HCT116 (cell line): ENCODE measurements around the gene MAP3K4. TPM values are rescaled to one million over a fixed set of nuclear protein-coding genes. Genes with fewer than 3 reads are reported as not detected.

Experiments
- ATAC-seq: fragments of 200-7000 bp; cut with Tn5 transposase; 2 replicates; pipeline ENCODE4 v1.9.1; 2020; ENCODE audit warnings: mild to moderate bottlenecking, moderate library complexity
- BruUV-seq: library from RNA; stranded (reverse); fragments of 400-500 nt; replicated peaks from 2 replicates; lab custom pipeline; 2021; lab: Mats Ljungman, UMichigan
- CTCF ChIA-PET: fragments of 300-600 bp; sonication (Branson Sonifier 250); formaldehyde crosslinking; loops from one replicate; lab custom pipeline; 2021; ENCODE audit warnings: antibody characterized with exemption; lab: Charles Lee
- POLR2A ChIA-PET: fragments of 300-600, 350-600 bp; sonication (Branson Sonifier 250); formaldehyde crosslinking; loops from one replicate; lab custom pipeline; 2021; ENCODE audit warnings: antibody characterized with exemption; lab: Charles Lee
- RAD21 ChIA-PET, 2 experiments: fragments of 300-600 bp; sonication (Branson Sonifier 250); formaldehyde crosslinking; loops; one replicate each; lab custom pipeline; 2023; ENCODE audit warnings: low total read pairs in 2 of 2; ENCODE audit not compliant: uncharacterized antibody in 2 of 2, unreplicated experiment in 2 of 2, low non-redundant PET in 1 of 2; lab: Charles Lee
- DNase-seq: peaks from one replicate; pipeline ENCODE4 v3.0.0-alpha.2; 2010; ENCODE audit warnings: low read depth, low spot score
- H2AFZ ChIP-seq: fragments of 200-600 bp; shearing (Covaris generic), sonication (generic); 2 replicates; pipeline ENCODE4 v1.6.1; 2017; ENCODE audit warnings: low read depth, mixed run types, mixed read lengths, antibody characterized with exemption, low read length; ENCODE audit not compliant: poor library complexity, severe bottlenecking
- H3K27ac ChIP-seq: 2 replicates; pipeline ENCODE4 v1.5.1; 2012; ENCODE audit warnings: low read depth, low read length
- H3K27me3 ChIP-seq: fragments of 200-600 bp; sonication (generic); 2 replicates; pipeline ENCODE4 v1.6.1; 2016; ENCODE audit warnings: mixed run types, low read length, mixed read lengths; ENCODE audit not compliant: insufficient read depth
- H3K36me3 ChIP-seq, 2 experiments: fragments of 200-500 bp in 1 of 2; fragments of 200-600 bp in 1 of 2; sonication (Bioruptor generic) in 1 of 2; sonication (generic) in 1 of 2; 2 replicates each; pipeline versions ENCODE4 v1.5.1 to v1.6.1; 2014 to 2016; ENCODE audit warnings: low read length in 2 of 2, inconsistent platforms in 1 of 2, mixed read lengths in 1 of 2, mixed run types in 1 of 2; ENCODE audit not compliant: insufficient read depth in 2 of 2, control insufficient read depth in 1 of 2
- H3K4me1 ChIP-seq, 2 experiments: fragments of 200-600 bp in 1 of 2; sonication (generic) in 1 of 2; 2 replicates each; pipeline versions ENCODE4 v1.5.1 to v1.6.1; 2012 to 2017; ENCODE audit warnings: low read length in 2 of 2, inconsistent platforms in 1 of 2, mild to moderate bottlenecking in 1 of 2, mixed read lengths in 1 of 2, mixed run types in 1 of 2, moderate library complexity in 1 of 2; ENCODE audit not compliant: insufficient read depth in 2 of 2, control insufficient read depth in 1 of 2
- H3K4me2 ChIP-seq: fragments of 200-600 bp; sonication (generic); 2 replicates; pipeline ENCODE4 v1.6.1; 2017; ENCODE audit warnings: mixed run types, low read length, mixed read lengths
- H3K4me3 ChIP-seq, 2 experiments: fragments of 200-600 bp in 1 of 2; sonication (generic) in 1 of 2; replicated peaks in 1 of 2; 2 replicates each; pipeline ENCODE4 v1.5.1; 2011 to 2016; ENCODE audit warnings: low read length in 2 of 2, control low read depth in 1 of 2, low read depth in 1 of 2, mild to moderate bottlenecking in 1 of 2, mixed read lengths in 1 of 2, mixed run types in 1 of 2
- H3K79me2 ChIP-seq: fragments of 200-600 bp; sonication (generic); 2 replicates; pipeline ENCODE4 v1.6.1; 2017; ENCODE audit warnings: mild to moderate bottlenecking, mixed run types, low read length, moderate library complexity, mixed read lengths; ENCODE audit not compliant: insufficient read depth
- H3K9ac ChIP-seq: fragments of 200-600 bp; sonication (generic); 2 replicates; pipeline ENCODE4 v1.6.1; 2016; ENCODE audit warnings: low read length, mixed read lengths
- H3K9me2 ChIP-seq: fragments of 200-600 bp; sonication (generic), shearing (Covaris generic); 2 replicates; pipeline ENCODE4 v1.6.1; 2017; ENCODE audit warnings: mixed run types, mild to moderate bottlenecking, moderate library complexity; ENCODE audit not compliant: insufficient read depth
- H3K9me3 ChIP-seq, 2 experiments: fragments of 200-500 bp in 1 of 2; fragments of 200-600 bp in 1 of 2; sonication (Bioruptor generic) in 1 of 2; sonication (generic) in 1 of 2; 2 replicates each; pipeline ENCODE4 v1.6.1; 2014 to 2017; ENCODE audit warnings: low read length in 2 of 2, mixed read lengths in 2 of 2, inconsistent platforms in 1 of 2, low read depth in 1 of 2, mild to moderate bottlenecking in 1 of 2, mixed run types in 1 of 2, moderate library complexity in 1 of 2; ENCODE audit not compliant: control insufficient read depth in 1 of 2, insufficient read depth in 1 of 2
- H4K20me1 ChIP-seq: fragments of 200-600 bp; sonication (generic), shearing (Covaris generic); 2 replicates; pipeline ENCODE4 v1.6.1; 2017; ENCODE audit warnings: mixed run types, mild to moderate bottlenecking, moderate library complexity; ENCODE audit not compliant: insufficient read depth
- CEBPB ChIP-seq: IDR thresholded peaks from 2 replicates; pipeline ENCODE4 v1.6.1; 2012; ENCODE audit warnings: low read depth
- EGR1 ChIP-seq: IDR thresholded peaks from 2 replicates; pipeline ENCODE4 v1.6.1; 2012; ENCODE audit warnings: low read depth
- ELF1 ChIP-seq: IDR thresholded peaks from 2 replicates; pipeline ENCODE4 v1.6.1; 2012; ENCODE audit warnings: low read depth, borderline replicate concordance
- EZH2phosphoT487 ChIP-seq: fragments of 200-600 bp; IDR thresholded peaks from 2 replicates; pipeline ENCODE4 v1.6.1; 2018; ENCODE audit warnings: antibody characterized with exemption, borderline replicate concordance
- FOSL1 ChIP-seq: IDR thresholded peaks from 2 replicates; pipeline ENCODE4 v1.6.1; 2012; ENCODE audit warnings: low read depth
- JUND ChIP-seq: IDR thresholded peaks from 2 replicates; pipeline ENCODE4 v1.6.1; 2012
- RAD21 ChIP-seq: IDR thresholded peaks from 2 replicates; pipeline ENCODE4 v1.6.1; 2012; ENCODE audit warnings: low read depth, mild to moderate bottlenecking
- SIN3A ChIP-seq: IDR thresholded peaks from 2 replicates; pipeline ENCODE4 v1.6.1; 2012; ENCODE audit warnings: low read depth
- SP1 ChIP-seq: IDR thresholded peaks from 2 replicates; pipeline ENCODE4 v1.6.1; 2012; ENCODE audit warnings: low read depth
- SRF ChIP-seq: IDR thresholded peaks from 2 replicates; pipeline ENCODE4 v1.6.1; 2012; ENCODE audit warnings: low read depth
- TCF7L2 ChIP-seq: IDR thresholded peaks from 2 replicates; pipeline ENCODE4 v1.7.0; 2011; ENCODE audit warnings: borderline replicate concordance, inconsistent platforms; ENCODE audit not compliant: insufficient read depth, insufficient read length; ENCODE audit errors: extremely low read depth
- YY1 ChIP-seq: IDR thresholded peaks from 2 replicates; pipeline ENCODE4 v1.6.1; 2011; ENCODE audit warnings: low read length, low read depth, moderate library complexity, mild to moderate bottlenecking; ENCODE audit not compliant: insufficient replicate concordance; ENCODE audit errors: extremely low read depth
- ZNF274 ChIP-seq: fragments of 200-500 bp; sonication (Bioruptor generic); IDR thresholded peaks from 2 replicates; pipeline ENCODE4 v1.6.1; 2014; ENCODE audit warnings: mild to moderate bottlenecking, low read depth, low read length, inconsistent platforms
- intact Hi-C: fragments of 100-400 bp; cut with micrococcal nuclease; formaldehyde crosslinking; loops from 2 replicates; pipeline ENCODE4 v1.10.0; 2022
- total RNA-seq: library from RNA; stranded (reverse); gene quantifications from one replicate; pipeline ENCODE4 v1.2.1, GENCODE V29; 2021; ENCODE audit not compliant: unreplicated experiment
- TF ChIP-seq, protein P1 (sequence below): IDR thresholded peaks from 2 replicates; pipeline ENCODE4 v1.6.1; 2011; ENCODE audit warnings: mild to moderate bottlenecking, low read length, moderate library complexity; ENCODE audit not compliant: insufficient replicate concordance; ENCODE audit errors: extremely low read depth
- TF ChIP-seq, protein P2 (sequence below), 3 experiments: fragments of 200-600 bp in 1 of 3; sonication (generic) in 1 of 3; IDR thresholded peaks in 2 of 3; conservative IDR thresholded peaks in 1 of 3; 2 replicates each; pipeline ENCODE4 v1.5.1; 2012 to 2017; ENCODE audit warnings: low read depth in 2 of 3, low read length in 2 of 3, antibody characterized with exemption in 1 of 3, borderline replicate concordance in 1 of 3, control low read depth in 1 of 3, mild to moderate bottlenecking in 1 of 3, mixed read lengths in 1 of 3, mixed run types in 1 of 3, moderate library complexity in 1 of 3; ENCODE audit not compliant: insufficient read depth in 1 of 3
- TF ChIP-seq, protein P3 (sequence below): IDR thresholded peaks from 2 replicates; pipeline ENCODE4 v1.6.1; 2012; ENCODE audit warnings: low read depth
- TF ChIP-seq, protein P4 (sequence below): IDR thresholded peaks from 2 replicates; pipeline ENCODE4 v1.6.1; 2012
- TF ChIP-seq, protein P5 (sequence below): IDR thresholded peaks from 2 replicates; pipeline ENCODE4 v1.6.1; 2012

MAP3K4 gene
- total RNA-seq, 1 experiment from 2014 or later, result 46.5 TPM

DNA sequence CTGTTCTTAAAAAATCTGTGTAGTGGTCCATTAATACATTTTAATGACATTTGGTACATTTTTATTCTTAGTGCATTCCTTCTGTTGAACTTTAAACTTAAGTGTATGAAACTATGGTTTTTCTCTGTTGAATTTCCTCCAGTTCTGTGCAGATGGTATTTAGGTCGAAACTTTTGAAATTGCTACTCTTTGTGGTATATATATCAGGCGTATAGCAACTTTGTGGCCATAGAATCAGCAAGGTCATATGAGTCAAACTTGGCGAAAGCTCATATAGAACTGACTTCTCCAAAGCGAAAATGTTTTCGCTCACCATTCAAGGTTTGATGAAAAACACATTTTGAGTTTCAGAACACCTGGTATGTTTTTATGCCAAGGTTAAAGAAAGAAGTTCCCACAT lies 93.7 kb downstream of the MAP3K4 start:
- H3K27me3 ChIP-seq, result no peaks in the 10 kb centered on the region
- no TSS peak for BruUV-seq
- ATAC-seq (no peak), DNase-seq (no peak)
- no peak overlapping the region for H2AFZ ChIP-seq
- H3K27ac ChIP-seq, result no peak overlapping the region
- no peak overlapping the region for H3K4me2 ChIP-seq
- no peak overlapping the region for H3K4me3 ChIP-seq
- TF ChIP-seq, protein P1, sequence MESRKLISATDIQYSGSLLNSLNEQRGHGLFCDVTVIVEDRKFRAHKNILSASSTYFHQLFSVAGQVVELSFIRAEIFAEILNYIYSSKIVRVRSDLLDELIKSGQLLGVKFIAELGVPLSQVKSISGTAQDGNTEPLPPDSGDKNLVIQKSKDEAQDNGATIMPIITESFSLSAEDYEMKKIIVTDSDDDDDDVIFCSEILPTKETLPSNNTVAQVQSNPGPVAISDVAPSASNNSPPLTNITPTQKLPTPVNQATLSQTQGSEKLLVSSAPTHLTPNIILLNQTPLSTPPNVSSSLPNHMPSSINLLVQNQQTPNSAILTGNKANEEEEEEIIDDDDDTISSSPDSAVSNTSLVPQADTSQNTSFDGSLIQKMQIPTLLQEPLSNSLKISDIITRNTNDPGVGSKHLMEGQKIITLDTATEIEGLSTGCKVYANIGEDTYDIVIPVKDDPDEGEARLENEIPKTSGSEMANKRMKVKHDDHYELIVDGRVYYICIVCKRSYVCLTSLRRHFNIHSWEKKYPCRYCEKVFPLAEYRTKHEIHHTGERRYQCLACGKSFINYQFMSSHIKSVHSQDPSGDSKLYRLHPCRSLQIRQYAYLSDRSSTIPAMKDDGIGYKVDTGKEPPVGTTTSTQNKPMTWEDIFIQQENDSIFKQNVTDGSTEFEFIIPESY, result no peak
- no peak for TF ChIP-seq FOSL1
- TF ChIP-seq CEBPB, result no peak
- no peak for TF ChIP-seq RAD21
- no peak for TF ChIP-seq SP1
- no peak for TF ChIP-seq EGR1
- no peak for TF ChIP-seq SRF
- TF ChIP-seq, protein P2, sequence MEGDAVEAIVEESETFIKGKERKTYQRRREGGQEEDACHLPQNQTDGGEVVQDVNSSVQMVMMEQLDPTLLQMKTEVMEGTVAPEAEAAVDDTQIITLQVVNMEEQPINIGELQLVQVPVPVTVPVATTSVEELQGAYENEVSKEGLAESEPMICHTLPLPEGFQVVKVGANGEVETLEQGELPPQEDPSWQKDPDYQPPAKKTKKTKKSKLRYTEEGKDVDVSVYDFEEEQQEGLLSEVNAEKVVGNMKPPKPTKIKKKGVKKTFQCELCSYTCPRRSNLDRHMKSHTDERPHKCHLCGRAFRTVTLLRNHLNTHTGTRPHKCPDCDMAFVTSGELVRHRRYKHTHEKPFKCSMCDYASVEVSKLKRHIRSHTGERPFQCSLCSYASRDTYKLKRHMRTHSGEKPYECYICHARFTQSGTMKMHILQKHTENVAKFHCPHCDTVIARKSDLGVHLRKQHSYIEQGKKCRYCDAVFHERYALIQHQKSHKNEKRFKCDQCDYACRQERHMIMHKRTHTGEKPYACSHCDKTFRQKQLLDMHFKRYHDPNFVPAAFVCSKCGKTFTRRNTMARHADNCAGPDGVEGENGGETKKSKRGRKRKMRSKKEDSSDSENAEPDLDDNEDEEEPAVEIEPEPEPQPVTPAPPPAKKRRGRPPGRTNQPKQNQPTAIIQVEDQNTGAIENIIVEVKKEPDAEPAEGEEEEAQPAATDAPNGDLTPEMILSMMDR (IDR thresholded peaks at IDR 0.05 in 2 of 3, conservative IDR thresholded peaks at IDR 0.05 in 1 of 3; ENCODE audit: borderline replicate concordance in 1 of 3, insufficient read depth in 1 of 3, low read depth in 2 of 3, low read length in 2 of 3), result no peak
- no peak for TF ChIP-seq TCF7L2
- no peak for TF ChIP-seq ZNF274
- TF ChIP-seq EZH2phosphoT487, result no peak
- TF ChIP-seq, protein P3, sequence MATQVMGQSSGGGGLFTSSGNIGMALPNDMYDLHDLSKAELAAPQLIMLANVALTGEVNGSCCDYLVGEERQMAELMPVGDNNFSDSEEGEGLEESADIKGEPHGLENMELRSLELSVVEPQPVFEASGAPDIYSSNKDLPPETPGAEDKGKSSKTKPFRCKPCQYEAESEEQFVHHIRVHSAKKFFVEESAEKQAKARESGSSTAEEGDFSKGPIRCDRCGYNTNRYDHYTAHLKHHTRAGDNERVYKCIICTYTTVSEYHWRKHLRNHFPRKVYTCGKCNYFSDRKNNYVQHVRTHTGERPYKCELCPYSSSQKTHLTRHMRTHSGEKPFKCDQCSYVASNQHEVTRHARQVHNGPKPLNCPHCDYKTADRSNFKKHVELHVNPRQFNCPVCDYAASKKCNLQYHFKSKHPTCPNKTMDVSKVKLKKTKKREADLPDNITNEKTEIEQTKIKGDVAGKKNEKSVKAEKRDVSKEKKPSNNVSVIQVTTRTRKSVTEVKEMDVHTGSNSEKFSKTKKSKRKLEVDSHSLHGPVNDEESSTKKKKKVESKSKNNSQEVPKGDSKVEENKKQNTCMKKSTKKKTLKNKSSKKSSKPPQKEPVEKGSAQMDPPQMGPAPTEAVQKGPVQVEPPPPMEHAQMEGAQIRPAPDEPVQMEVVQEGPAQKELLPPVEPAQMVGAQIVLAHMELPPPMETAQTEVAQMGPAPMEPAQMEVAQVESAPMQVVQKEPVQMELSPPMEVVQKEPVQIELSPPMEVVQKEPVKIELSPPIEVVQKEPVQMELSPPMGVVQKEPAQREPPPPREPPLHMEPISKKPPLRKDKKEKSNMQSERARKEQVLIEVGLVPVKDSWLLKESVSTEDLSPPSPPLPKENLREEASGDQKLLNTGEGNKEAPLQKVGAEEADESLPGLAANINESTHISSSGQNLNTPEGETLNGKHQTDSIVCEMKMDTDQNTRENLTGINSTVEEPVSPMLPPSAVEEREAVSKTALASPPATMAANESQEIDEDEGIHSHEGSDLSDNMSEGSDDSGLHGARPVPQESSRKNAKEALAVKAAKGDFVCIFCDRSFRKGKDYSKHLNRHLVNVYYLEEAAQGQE, result no peak
- no peak for TF ChIP-seq YY1
- TF ChIP-seq ELF1, result no peak
- TF ChIP-seq, protein P4, sequence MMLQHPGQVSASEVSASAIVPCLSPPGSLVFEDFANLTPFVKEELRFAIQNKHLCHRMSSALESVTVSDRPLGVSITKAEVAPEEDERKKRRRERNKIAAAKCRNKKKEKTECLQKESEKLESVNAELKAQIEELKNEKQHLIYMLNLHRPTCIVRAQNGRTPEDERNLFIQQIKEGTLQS, result no peak
- no peak for TF ChIP-seq JUND
- no peak for TF ChIP-seq SIN3A
- TF ChIP-seq, protein P5, sequence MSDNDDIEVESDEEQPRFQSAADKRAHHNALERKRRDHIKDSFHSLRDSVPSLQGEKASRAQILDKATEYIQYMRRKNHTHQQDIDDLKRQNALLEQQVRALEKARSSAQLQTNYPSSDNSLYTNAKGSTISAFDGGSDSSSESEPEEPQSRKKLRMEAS, result no peak
- no peaks in the 10 kb centered on the region for H3K9me2 ChIP-seq
- ChIA-PET POLR2A (no interaction called here), CTCF (no interaction called here), RAD21 (no interaction called here)
- intact Hi-C loops, result no loop called here
- H4K20me1 ChIP-seq, result no peaks in the 10 kb centered on the region
- H3K79me2 ChIP-seq, result no peaks in the 10 kb centered on the region
- H3K9me3 ChIP-seq, result no peaks in the 10 kb centered on the region
- H3K9ac ChIP-seq, result no peak overlapping the region
- H3K4me1 ChIP-seq, result peaks cover 0 to 10% of the 10 kb centered on the region in 2 experiments; a peak in 2 of 4 replicates
- H3K36me3 ChIP-seq, result peaks cover 8 to 28% of the 10 kb centered on the region in 2 experiments
